NCI-H1092 treated with DMSO at 0.1 percent for 48 hours (cell line): ENCODE measurements around the gene ACTC1.

Experiments used
- DNase-seq: peaks from one replicate; lab custom pipeline; 2025; lab: John Stamatoyannopoulos, UW

The ACTC1 gene

DNA sequence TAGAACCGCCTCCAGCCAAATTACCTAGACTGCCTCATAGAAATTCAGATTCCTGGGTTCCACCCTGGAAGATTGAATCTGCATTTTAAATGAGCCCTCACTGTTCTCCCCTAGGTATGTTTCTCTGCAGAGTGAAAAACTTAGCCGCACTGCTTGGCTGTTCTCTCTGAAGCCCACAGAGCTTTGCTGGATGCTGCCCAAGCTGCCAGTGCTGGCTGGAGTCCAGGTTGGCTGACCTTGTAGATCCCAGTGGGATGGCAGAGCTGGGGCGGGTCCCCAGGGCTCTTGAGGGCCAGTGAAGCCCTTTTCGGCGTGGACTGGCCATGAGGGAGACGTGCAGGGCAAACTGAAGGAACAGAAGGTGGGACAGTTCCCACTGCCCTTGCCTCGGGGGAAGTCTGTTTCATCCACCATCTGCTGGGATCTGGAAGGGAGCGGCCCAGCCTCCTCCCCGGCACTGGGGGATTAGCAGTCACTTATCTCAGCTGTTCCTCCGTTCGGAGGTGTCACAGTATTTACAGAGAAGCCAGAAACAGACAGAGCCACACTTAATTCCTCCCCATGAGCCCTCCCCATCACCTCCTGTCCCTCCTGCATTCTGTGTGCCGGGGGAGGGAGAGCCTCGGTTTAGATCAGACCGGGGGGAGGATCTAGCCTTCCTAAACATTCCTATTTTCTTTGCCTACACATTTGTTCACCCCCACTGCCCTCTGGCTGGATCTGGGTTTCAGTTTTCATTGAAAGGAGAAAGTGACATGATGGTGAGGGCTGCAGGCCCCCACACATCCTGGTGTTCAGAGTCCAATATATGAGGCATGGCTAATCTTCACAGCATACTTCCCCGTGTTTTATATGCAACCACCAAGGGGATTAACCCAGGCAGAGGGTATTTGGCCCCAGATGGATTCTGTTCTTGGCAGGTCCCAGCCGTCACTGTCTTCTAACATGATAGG is 4.1 kb upstream of the ACTC1 start:
- DNase-seq = peak; percentile 26

GRCh38 chr15:34796847-34797435 is 1.6 kb upstream of the ACTC1 start:
- no peak for DNase-seq

GRCh38 chr15:34794590-34795206 is 651 bp downstream of the ACTC1 start:
- no peak for DNase-seq

GRCh38 chr15:34793901-34794300 is 1.4 kb downstream of the ACTC1 start:
- no peak for DNase-seq

DNA sequence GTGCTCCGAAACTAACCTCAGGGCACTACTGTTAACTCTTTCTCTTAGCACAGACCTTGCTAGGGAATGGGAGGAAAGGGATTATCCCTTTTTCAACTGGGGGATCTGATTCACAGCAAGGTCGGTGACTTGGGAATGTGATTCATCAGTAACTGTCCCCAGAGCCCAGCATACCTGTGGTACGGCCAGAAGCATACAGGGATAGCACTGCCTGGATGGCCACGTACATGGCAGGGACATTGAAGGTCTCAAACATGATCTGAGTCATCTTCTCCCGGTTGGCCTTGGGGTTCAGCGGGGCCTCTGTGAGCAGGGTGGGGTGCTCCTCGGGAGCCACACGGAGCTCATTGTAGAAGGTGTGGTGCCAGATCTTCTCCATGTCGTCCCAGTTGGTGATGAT is 2.3 kb downstream of the ACTC1 start:
- no peak for DNase-seq

DNA sequence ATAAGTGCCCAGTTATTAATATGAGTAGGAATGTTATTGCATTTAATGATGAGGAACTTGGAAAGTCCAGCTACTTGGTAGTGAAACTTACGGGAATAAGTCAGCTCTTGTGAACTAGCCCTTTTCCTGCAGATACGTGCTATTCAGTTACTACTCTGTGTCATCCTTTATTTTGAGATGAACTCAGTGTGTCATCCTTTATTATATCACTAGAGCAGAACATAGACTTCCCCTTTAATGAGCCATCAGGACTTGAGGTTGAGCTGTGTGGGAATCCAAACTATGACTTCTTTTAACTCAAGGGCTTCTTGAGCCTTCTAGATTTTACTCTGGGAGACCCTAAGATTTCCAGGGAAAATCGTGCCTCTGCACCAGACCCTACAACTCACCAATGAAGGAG is 3.6 kb downstream of the ACTC1 start:
- no peak for DNase-seq

GRCh38 chr15:34790121-34790520 is 5.2 kb downstream of the ACTC1 start:
- DNase-seq = no peak

- DNase-seq = no peak
Observed at GRCh38 chr15:34789326-34789725, 6.0 kb downstream of the ACTC1 start.

DNA sequence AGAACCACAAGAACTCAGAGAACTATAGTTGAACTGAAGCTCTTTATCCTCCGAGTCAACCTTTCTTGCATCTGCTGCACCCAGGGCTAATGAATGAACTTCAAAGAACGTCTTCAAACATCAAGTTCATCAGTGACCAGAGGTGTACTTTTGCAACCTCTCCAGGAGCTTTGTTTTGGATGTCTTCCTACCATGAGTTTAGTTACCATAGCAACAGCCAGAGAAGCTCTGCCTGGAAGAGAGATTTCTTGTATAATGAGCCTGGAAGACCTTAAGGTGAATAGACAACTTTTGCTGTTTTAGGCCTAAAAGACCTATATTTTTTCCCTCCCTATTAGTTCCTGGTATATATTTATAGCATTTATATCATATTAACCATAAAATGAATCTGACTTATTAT is 9.1 kb downstream of the ACTC1 start:
- DNase-seq = no peak

DNA sequence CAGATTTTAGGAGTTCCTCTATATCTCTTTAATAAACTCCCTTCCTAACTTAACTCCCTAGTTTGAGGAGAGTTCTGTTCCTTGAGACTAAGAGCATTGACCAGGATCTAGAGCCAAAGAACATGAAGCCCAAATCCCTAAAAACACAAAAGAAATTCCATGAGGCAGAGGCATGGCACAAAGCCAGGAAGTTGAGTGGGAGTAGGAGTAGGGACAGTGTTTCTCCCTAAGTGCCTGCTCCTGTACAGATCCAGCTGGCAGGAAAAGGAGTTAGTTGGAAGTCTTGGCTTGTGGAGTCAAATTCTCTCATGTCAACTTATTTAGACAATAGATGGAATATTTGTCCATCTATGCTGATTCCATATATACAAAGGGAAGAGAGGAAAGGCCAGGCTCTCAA is 11.4 kb downstream of the ACTC1 start:
- DNase-seq = no peak

GRCh38 chr15:34783431-34783830 is 11.9 kb downstream of the ACTC1 start:
- no peak for DNase-seq

GRCh38 chr15:34782901-34783300 is 12.4 kb downstream of the ACTC1 start:
- no peak for DNase-seq

- DNase-seq = no peak
Observed at GRCh38 chr15:34780725-34781124, 14.6 kb downstream of the ACTC1 start.

GRCh38 chr15:34776606-34777105 is 18.7 kb downstream of the ACTC1 start:
- no peak for DNase-seq

DNA sequence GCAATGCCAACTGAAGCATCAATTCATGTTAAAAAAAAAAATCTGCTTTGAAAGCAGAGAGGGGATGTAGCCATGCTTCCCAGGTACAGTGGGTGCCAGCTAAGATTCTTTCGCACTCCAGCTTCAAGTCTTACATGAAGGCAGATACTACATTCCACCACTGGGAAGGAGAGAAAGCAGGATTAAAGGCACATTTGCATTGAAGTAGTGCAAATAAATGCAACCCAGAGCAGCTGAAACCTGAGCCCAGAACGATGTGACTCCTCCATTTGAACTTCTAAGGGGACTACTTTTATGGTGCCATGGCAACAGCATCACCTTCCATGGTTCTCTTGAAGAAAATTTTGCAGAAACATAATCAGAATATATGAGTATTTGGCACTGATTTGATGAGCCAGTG is 21.4 kb downstream of the ACTC1 start:
- no peak for DNase-seq

GRCh38 chr15:34773013-34773412 is 22.3 kb downstream of the ACTC1 start:
- no peak for DNase-seq

GRCh38 chr15:34772312-34772711 is 23.0 kb downstream of the ACTC1 start:
- DNase-seq = no peak

DNA sequence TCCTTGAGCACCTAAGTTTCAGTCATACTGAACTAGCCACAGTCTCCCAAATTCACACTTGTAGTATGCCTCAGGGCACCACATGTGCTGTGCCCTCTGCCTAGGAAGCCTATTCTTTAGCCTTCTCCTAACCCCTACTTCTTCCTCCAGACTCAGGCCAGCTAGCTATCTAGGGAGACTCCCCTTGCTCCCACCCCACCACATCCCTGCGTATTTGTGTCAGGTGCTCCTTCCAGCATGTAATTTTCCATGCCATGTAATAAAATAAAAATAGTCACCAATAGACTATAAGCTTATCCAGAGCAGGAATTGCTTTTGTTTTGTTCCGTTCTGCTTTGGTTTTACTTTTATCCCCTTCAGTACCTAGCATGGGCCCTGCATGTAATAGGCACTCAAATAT is 25.6 kb downstream of the ACTC1 start:
- no peak for DNase-seq

GRCh38 chr15:34768530-34768929 is 26.8 kb downstream of the ACTC1 start:
- no peak for DNase-seq

- DNase-seq = no peak
Observed at GRCh38 chr15:34765741-34766140, 29.6 kb downstream of the ACTC1 start.

DNA sequence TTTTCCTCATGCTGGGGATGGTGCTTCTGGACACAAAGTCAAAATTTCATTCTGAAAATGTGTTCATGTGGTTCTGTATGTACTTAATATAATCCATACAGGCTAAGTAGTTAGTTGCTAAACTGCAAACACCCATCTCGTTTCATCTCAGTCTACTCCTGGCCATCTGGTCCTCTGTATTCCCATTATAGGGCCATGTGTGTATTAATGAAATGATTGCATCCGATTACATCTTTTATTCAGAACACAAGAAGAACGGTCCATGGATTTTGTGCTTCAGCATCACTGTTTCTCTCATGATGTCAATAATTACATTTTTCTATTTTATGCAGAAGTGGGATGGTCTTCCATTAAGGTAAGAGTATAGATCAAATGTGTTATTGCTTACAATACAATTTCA is 34.4 kb downstream of the ACTC1 start:
- DNase-seq = no peak

DNA sequence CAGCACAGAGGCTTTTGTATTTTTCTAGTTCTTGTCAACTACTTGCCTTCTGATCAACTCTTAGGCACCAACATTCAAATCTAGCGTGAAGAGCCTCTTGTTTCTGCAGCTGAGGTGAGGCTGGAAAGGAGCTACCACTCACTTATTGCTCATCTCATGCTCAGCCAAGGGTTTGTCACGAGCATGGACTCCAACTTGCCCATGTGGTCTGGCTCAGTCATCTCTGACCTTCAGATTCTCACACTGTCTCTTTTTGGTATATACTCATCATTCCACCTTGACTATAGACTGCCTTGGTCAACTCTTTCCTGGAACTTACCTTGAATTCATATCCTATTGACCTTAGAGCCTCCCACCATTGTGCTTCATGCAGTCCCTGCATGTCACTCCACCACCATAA is 35.4 kb downstream of the ACTC1 start:
- DNase-seq = no peak

DNA sequence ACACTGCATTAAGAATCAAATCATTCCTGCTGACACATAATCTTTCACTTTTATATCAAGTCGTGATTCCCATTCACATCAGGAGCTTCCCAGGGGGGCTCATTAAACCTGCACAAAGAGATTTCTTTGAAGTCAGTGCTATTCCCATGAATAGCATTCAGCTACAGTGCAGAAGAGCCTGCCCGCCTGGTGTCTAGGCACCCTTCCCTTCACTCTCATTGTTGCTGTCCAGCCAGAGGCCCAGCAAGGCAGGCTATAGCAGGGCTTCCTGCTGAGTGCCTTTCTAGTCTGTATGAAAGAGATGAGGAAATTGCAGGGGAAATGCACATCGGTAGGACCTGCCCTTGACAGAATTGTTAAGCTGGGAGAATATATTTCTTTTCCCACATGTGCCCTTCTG is 36.0 kb downstream of the ACTC1 start:
- DNase-seq = no peak
